ENCODE measurements around the gene TANK.

DNA sequence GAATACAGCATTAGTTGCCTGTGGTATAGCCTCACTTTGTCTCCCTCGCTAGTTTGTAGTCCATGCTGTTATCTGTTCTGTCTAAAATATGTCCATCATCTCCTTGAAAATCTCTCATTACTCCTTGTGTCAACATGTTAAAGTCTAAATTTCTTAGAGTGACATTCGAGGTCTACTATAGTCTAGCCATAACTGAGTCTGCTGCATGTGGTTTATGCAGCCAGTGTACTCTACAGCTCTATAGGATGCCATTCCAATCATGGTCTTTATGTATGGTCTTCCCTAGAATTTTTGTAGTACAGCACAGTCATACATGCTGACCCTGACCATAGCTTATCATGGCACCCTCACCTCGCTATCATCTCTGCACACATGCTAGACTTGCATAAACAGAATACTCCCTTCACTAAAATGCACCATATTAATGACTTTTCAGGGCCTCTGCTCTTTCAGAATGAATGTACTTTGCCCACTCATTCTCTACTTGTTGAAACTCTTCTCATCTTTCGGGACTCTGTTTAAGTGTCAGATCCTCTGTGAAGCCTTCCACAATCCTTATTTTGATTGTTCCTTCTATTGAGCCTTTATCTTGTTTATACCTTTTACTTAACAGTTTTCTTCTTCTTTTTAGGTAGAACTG lies 12.8 kb downstream of the TANK start:
- TF ChIP-seq, protein P1, sequence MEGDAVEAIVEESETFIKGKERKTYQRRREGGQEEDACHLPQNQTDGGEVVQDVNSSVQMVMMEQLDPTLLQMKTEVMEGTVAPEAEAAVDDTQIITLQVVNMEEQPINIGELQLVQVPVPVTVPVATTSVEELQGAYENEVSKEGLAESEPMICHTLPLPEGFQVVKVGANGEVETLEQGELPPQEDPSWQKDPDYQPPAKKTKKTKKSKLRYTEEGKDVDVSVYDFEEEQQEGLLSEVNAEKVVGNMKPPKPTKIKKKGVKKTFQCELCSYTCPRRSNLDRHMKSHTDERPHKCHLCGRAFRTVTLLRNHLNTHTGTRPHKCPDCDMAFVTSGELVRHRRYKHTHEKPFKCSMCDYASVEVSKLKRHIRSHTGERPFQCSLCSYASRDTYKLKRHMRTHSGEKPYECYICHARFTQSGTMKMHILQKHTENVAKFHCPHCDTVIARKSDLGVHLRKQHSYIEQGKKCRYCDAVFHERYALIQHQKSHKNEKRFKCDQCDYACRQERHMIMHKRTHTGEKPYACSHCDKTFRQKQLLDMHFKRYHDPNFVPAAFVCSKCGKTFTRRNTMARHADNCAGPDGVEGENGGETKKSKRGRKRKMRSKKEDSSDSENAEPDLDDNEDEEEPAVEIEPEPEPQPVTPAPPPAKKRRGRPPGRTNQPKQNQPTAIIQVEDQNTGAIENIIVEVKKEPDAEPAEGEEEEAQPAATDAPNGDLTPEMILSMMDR (conservative IDR thresholded peaks at IDR 0.05; ENCODE audit: low read length) = no peak
- TF ChIP-seq EZH2phosphoT487 (IDR thresholded peaks at IDR 0.05; ENCODE audit: borderline replicate concordance) = no peak
